SU-DHL-6 (cell line): ENCODE results near the gene GLUD1.
A peak's percentile ranks its signal among the peaks of the same experiment; 100 is the strongest.

Experiments
- H2AFZ ChIP-seq: fragments of 200-600 bp; sonication (generic); 2 replicates; pipeline ENCODE4 v1.6.1; 2014; ENCODE audit warnings: low read depth, mild to moderate bottlenecking, moderate library complexity, mixed read lengths, antibody characterized with exemption, low read length; ENCODE audit not compliant: severe bottlenecking
- H3F3A ChIP-seq: fragments of 200-600 bp; shearing (Covaris generic); 2 replicates; pipeline ENCODE4 v1.6.0; 2016; ENCODE audit warnings: antibody characterized with exemption, mild to moderate bottlenecking; ENCODE audit not compliant: insufficient read depth
- H3K27ac ChIP-seq: fragments of 200-600 bp; sonication (generic); 2 replicates; pipeline ENCODE4 v1.5.1; 2016; ENCODE audit warnings: low read depth, mild to moderate bottlenecking, low read length, moderate library complexity, mixed read lengths
- H3K27me3 ChIP-seq: fragments of 200-600 bp; sonication (generic), shearing (Covaris generic); 2 replicates; pipeline ENCODE4 v1.6.0; 2014; ENCODE audit warnings: mild to moderate bottlenecking, low read length
- H3K36me3 ChIP-seq: fragments of 200-600 bp; sonication (generic); 2 replicates; pipeline ENCODE4 v1.6.1; 2014; ENCODE audit warnings: mild to moderate bottlenecking, low read length, mixed read lengths
- H3K4me2 ChIP-seq: fragments of 300-600, 200-600 bp; shearing (Covaris generic), sonication (generic); 2 replicates; pipeline ENCODE4 v1.6.0; 2014; ENCODE audit warnings: low read length, low read depth, mild to moderate bottlenecking; ENCODE audit not compliant: poor library complexity, severe bottlenecking
- H3K4me3 ChIP-seq: fragments of 200-600 bp; sonication (generic); 2 replicates; pipeline ENCODE4 v1.5.1; 2014; ENCODE audit warnings: antibody characterized with exemption, low read length, mild to moderate bottlenecking, mixed read lengths; ENCODE audit not compliant: insufficient read depth, poor library complexity, severe bottlenecking
- H3K79me2 ChIP-seq: fragments of 200-600 bp; sonication (generic); 2 replicates; pipeline ENCODE4 v1.6.1; 2014; ENCODE audit warnings: mild to moderate bottlenecking, low read length, moderate library complexity; ENCODE audit not compliant: insufficient read depth
- H3K9ac ChIP-seq: fragments of 200-600 bp; sonication (generic); 2 replicates; pipeline ENCODE4 v1.7.0; 2014; ENCODE audit warnings: mild to moderate bottlenecking, low read length
- H3K9me2 ChIP-seq: fragments of 200-600 bp; sonication (generic); replicated peaks from 2 replicates; pipeline ENCODE4 v1.6.1; 2014; ENCODE audit warnings: low read length; ENCODE audit not compliant: insufficient read depth
- H3K9me3 ChIP-seq: fragments of 200-600 bp; sonication (generic); 2 replicates; pipeline ENCODE4 v1.6.1; 2014; ENCODE audit warnings: low read length, mixed read lengths; ENCODE audit not compliant: insufficient read depth
- H4K20me1 ChIP-seq: fragments of 200-600 bp; sonication (generic); 2 replicates; pipeline ENCODE4 v1.6.1; 2014; ENCODE audit warnings: low read depth, mild to moderate bottlenecking, antibody characterized with exemption, low read length, moderate library complexity, mixed read lengths
- CTCF ChIP-seq: fragments of 200-600 bp; sonication (generic); IDR thresholded peaks from one replicate; pipeline ENCODE4 v1.5.1; 2017; ENCODE audit warnings: antibody characterized with exemption, mild to moderate bottlenecking, low read length, moderate library complexity; ENCODE audit not compliant: insufficient read depth, poor library complexity, severe bottlenecking
- EZH2phosphoT487 ChIP-seq: fragments of 200-600 bp; sonication (generic), shearing (Covaris generic); conservative IDR thresholded peaks from 2 replicates; pipeline ENCODE4 v1.6.1; 2018; ENCODE audit warnings: mild to moderate bottlenecking, antibody characterized with exemption, low read length, moderate library complexity, mixed read lengths

GLUD1 gene

DNA sequence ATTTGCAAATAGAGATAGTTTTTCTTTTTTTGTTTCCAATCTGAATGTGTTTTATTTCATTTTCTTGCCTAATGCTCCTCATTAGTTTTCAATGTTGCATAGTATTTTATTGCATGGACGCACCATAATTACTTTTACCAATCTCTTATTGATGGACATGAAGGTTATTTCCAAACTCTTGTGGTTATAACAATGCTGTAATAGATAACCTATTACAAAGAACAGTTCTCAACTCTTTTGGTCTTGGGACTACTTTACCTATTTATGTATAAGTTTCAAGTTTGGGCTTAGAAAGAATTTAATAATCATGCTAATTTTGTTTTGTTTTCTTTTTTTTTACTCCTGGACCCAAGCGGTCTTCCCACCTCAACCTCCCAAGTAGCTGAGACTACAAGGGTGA, 7.4 kb upstream of the GLUD1 start:
- H3K27ac ChIP-seq: no peak overlapping the region
- H3K9me2 ChIP-seq: no peaks in the 10 kb centered on the region
- H3K27me3 ChIP-seq: no peaks in the 10 kb centered on the region
- no peaks in the 10 kb centered on the region; the same call in 1 of the 2 replicates for H3K9me3 ChIP-seq
- peaks cover 25% of the 10 kb centered on the region for H3K36me3 ChIP-seq
- H3K4me2 ChIP-seq: no peak overlapping the region
- H3K9ac ChIP-seq: no peak overlapping the region
- no peak for TF ChIP-seq EZH2phosphoT487
- TF ChIP-seq CTCF: no peak
- H3K79me2 ChIP-seq: peaks cover 19% of the 10 kb centered on the region
- no peak overlapping the region for H3K4me3 ChIP-seq
- H2AFZ ChIP-seq: no peak overlapping the region
- H4K20me1 ChIP-seq: no peaks in the 10 kb centered on the region
- no peaks in the 10 kb centered on the region for H3F3A ChIP-seq

DNA sequence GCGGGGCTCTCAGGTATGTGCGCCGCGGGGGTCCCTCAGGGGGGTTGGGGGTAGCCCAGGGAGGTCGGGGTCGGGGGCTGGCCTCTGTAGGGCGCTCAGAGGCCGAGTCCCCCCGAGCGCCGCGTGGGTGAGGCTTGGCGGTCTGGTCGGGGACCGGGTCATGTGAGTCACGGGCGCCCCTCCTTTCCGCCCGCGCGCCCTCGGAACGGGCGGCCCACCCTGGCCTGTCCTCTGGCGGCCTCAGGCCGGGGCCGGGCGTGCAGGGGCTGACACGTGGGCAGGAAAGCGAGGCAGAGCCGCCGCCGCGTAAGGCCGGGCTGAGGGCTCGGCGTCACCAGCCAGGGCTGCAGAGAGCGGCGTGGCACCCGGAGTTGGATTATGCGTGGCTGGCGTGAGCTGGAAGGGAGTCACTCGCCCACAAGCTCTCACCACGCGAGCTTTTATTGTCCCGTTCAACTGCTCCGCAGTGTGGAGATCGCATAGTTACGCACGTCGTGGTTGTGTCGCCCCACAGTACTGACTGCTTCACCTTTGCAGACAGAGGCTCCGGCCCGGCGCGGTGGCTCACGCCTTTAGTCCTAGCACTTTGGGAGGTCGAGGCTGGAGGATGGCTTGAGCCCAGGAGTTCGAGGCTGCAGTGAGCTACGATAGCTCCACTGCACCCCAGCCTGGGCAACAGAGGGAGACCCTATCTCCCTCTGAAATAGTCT, 748 bp upstream of the GLUD1 start:
- H4K20me1 ChIP-seq: peaks cover 17% of the 10 kb centered on the region
- no peak for TF ChIP-seq EZH2phosphoT487
- H2AFZ ChIP-seq: peak overlapping the region; percentile 77
- H3K27me3 ChIP-seq: no peaks in the 10 kb centered on the region
- peaks cover 14% of the 10 kb centered on the region; the same call in 1 of the 2 replicates for H3F3A ChIP-seq
- peak overlapping the region; percentile 78 for H3K4me2 ChIP-seq
- H3K27ac ChIP-seq: peak overlapping the region; percentile 92
- H3K9me2 ChIP-seq: no peaks in the 10 kb centered on the region
- peak overlapping the region; percentile 87 for H3K9ac ChIP-seq
- H3K79me2 ChIP-seq: peaks cover 65% of the 10 kb centered on the region
- no peaks in the 10 kb centered on the region; the same call in 1 of the 2 replicates for H3K9me3 ChIP-seq
- peaks cover 21% of the 10 kb centered on the region for H3K36me3 ChIP-seq
- H3K4me3 ChIP-seq: peak overlapping the region; percentile 67

DNA sequence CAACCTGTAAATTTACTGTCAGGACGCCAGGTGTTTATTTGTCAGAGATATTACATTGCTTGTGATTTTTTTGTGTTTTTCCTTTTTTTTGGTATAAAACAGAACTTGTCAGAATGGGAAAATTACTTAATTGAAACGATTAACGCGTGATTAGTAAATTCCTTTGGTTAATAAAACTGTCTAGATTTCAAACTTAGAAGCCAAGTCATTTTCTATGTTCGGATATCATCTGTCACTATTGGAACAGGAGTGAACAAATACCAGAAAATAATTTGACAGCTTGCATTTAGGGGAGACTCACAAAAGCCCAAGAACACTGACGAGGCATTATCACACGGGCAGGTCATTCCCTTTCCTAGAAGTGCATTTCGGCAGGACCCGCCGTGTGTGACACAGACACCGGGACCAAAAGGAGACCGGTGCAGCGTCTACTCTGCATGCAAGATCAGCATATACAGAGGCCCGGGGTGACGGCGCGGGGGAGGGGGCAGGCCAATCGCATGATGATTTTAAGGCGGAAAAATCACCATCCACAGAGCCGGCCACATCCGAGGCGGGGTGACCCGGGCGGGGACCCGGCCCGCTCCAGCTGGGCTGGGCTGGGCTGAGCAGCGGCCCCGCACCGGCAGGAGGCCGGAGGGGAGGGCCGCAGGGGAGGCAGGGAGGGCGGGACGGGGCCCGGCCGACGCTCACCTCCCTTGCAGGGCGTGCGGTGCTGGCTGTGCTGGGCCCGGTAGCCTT, 841 bp downstream of the GLUD1 start:
- H3K4me3 ChIP-seq: peak overlapping the region; percentile 69
- H3K27me3 ChIP-seq: no peaks in the 10 kb centered on the region
- H3K9ac ChIP-seq: peak overlapping the region; percentile 80
- peaks cover 17% of the 10 kb centered on the region for H4K20me1 ChIP-seq
- no peaks in the 10 kb centered on the region for H3K9me3 ChIP-seq
- peak overlapping the region; percentile 99 for H3K4me2 ChIP-seq
- H3F3A ChIP-seq: peaks cover 14% of the 10 kb centered on the region; the same call in 1 of the 2 replicates
- H3K79me2 ChIP-seq: peaks cover 74% of the 10 kb centered on the region
- no peaks in the 10 kb centered on the region for H3K9me2 ChIP-seq
- H3K36me3 ChIP-seq: peaks cover 17% of the 10 kb centered on the region; the same call in 1 of the 2 replicates
- peak overlapping the region; percentile 88 for H3K27ac ChIP-seq
- no peak overlapping the region for H2AFZ ChIP-seq
- TF ChIP-seq EZH2phosphoT487 (no peak), CTCF (no peak)
